Raji (cell line): ENCODE results near the gene FAM124A.

Experiments
- POLR2A ChIP-seq: IDR thresholded peaks from 2 replicates; pipeline ENCODE4 v1.6.1; 2011; ENCODE audit warnings: low read depth, low read length, control low read depth; ENCODE audit not compliant: insufficient read depth

FAM124A gene

GRCh38 chr13:51207881-51208280, 14.3 kb upstream of the FAM124A start:
- no peak for TF ChIP-seq POLR2A

GRCh38 chr13:51208716-51209115, 13.5 kb upstream of the FAM124A start:
- no peak for TF ChIP-seq POLR2A

GRCh38 chr13:51211910-51212309, 10.3 kb upstream of the FAM124A start:
- TF ChIP-seq POLR2A = no peak

GRCh38 chr13:51212758-51213157, 9.4 kb upstream of the FAM124A start:
- TF ChIP-seq POLR2A = no peak

GRCh38 chr13:51213173-51213728, 8.9 kb upstream of the FAM124A start:
- no peak for TF ChIP-seq POLR2A

GRCh38 chr13:51218626-51219025, 3.6 kb upstream of the FAM124A start:
- TF ChIP-seq POLR2A = no peak

GRCh38 chr13:51220706-51221105, 1.5 kb upstream of the FAM124A start:
- no peak for TF ChIP-seq POLR2A

GRCh38 chr13:51221108-51221507, 1.1 kb upstream of the FAM124A start:
- TF ChIP-seq POLR2A = no peak

GRCh38 chr13:51221674-51222036, 543 bp upstream of the FAM124A start:
- no peak for TF ChIP-seq POLR2A

GRCh38 chr13:51222686-51223559, 725 bp downstream of the FAM124A start:
- TF ChIP-seq POLR2A = no peak

GRCh38 chr13:51223560-51224270, 1.5 kb downstream of the FAM124A start:
- no peak for TF ChIP-seq POLR2A

- TF ChIP-seq POLR2A = no peak
Measured at GRCh38 chr13:51225029-51225428, 2.8 kb downstream of the FAM124A start.

- no peak for TF ChIP-seq POLR2A
Measured at GRCh38 chr13:51227404-51227803, 5.2 kb downstream of the FAM124A start.

- no peak for TF ChIP-seq POLR2A
Measured at GRCh38 chr13:51229101-51229719, 7.0 kb downstream of the FAM124A start.

- TF ChIP-seq POLR2A = no peak
Measured at GRCh38 chr13:51229731-51230130, 7.5 kb downstream of the FAM124A start.
